Esophagus (tissue), 2 donors: Measurements from ENCODE around the gene ARIH2. TPM values are rescaled to one million over a fixed set of nuclear protein-coding genes. Genes with fewer than 3 reads are reported as not detected.
"Not testable (repeated sequence)": the region's sequence is repeated elsewhere in the genome, so short reads cannot be mapped to it uniquely, and the experiment has no call there.

ENCODE experiments used
- H3K27ac ChIP-seq, 2 donors: one replicate each; pipeline ENCODE4 v1.5.1; 2013; ENCODE audit warnings: low read depth in 2 of 2, mild to moderate bottlenecking in 2 of 2, inconsistent platforms in 1 of 2, low read length in 1 of 2, moderate library complexity in 1 of 2
- H3K27me3 ChIP-seq, 2 donors: one replicate each; pipeline ENCODE4 v1.6.1; 2013; ENCODE audit warnings: low read length in 2 of 2, control low read depth in 1 of 2, mild to moderate bottlenecking in 1 of 2; ENCODE audit not compliant: insufficient read depth in 2 of 2, control insufficient read depth in 1 of 2
- H3K36me3 ChIP-seq, 2 donors: one replicate each; pipeline ENCODE4 v1.6.1; 2013; ENCODE audit warnings: low read length in 1 of 2; ENCODE audit not compliant: control insufficient read depth in 2 of 2, insufficient read depth in 2 of 2
- H3K4me1 ChIP-seq, 2 donors: one replicate each; pipeline ENCODE4 v1.6.1; 2013; ENCODE audit warnings: low read length in 1 of 2; ENCODE audit not compliant: control insufficient read depth in 2 of 2, insufficient read depth in 2 of 2
- H3K4me3 ChIP-seq, 2 donors: one replicate each; pipeline ENCODE4 v1.5.1; 2013; ENCODE audit warnings: low read length in 2 of 2, mild to moderate bottlenecking in 2 of 2, low read depth in 1 of 2, moderate library complexity in 1 of 2
- H3K9me3 ChIP-seq, 2 donors: one replicate each; pipeline ENCODE4 v1.6.1; 2013; ENCODE audit warnings: mild to moderate bottlenecking in 2 of 2, low read depth in 1 of 2, low read length in 1 of 2, moderate library complexity in 1 of 2; ENCODE audit not compliant: control insufficient read depth in 2 of 2, insufficient read depth in 1 of 2
- WGBS, 2 donors: extraction: QIAGEN DNeasy Blood & Tissue Kit; methylation state at CpG; one replicate each; pipeline ENCODE4 v1.1.7; 2013; 5-methylcytosine and 5-hydroxymethylcytosine counted together
- polyA plus RNA-seq, 2 donors: library from polyadenylated mRNA; stranded (reverse); fragments of 200-250 nt; gene quantifications; one replicate each; pipeline ENCODE4 v1.2.3, GENCODE V29; 2013
- donor health status: healthy with polysubstance abuse.
- donor health status: Bipolar disorder and iron deficiency.

ARIH2 gene
- polyA plus RNA-seq, 2 donors: 32.8 to 36.5 TPM

DNA sequence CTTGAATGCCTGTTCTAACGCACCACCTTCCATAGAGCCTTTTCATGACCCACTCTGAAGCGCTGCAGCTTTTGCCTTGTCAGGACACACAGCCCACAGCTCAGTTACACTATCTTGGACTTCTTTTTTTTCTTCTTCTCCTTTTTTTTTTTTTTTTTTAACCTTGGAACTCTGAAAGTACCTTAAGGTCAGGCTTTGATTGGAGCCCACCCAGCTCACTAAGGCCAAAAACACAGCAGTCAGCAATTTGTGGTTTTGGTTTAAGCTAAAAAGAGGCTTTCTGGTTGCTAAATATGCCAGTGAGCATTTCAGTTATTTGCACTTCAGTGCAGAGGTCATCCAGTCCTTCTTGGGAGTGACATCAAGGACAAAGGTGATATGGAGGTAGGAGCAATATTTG lies 21.7 kb upstream of the ARIH2 start:
- Histone ChIP-seq H3K27me3 (no peaks in the 10 kb centered on the region), H3K9me3 (no peaks in the 10 kb centered on the region), H3K4me3 (no peak overlapping the region), H3K27ac (no peak overlapping the region), H3K36me3 (no peaks in the 10 kb centered on the region), H3K4me1 (peaks cover 0 to 7% of the 10 kb centered on the region in 2 donors)
- WGBS, 2 donors: 87 to 89% methylated on average over 2 of the region's 2 CpGs

DNA sequence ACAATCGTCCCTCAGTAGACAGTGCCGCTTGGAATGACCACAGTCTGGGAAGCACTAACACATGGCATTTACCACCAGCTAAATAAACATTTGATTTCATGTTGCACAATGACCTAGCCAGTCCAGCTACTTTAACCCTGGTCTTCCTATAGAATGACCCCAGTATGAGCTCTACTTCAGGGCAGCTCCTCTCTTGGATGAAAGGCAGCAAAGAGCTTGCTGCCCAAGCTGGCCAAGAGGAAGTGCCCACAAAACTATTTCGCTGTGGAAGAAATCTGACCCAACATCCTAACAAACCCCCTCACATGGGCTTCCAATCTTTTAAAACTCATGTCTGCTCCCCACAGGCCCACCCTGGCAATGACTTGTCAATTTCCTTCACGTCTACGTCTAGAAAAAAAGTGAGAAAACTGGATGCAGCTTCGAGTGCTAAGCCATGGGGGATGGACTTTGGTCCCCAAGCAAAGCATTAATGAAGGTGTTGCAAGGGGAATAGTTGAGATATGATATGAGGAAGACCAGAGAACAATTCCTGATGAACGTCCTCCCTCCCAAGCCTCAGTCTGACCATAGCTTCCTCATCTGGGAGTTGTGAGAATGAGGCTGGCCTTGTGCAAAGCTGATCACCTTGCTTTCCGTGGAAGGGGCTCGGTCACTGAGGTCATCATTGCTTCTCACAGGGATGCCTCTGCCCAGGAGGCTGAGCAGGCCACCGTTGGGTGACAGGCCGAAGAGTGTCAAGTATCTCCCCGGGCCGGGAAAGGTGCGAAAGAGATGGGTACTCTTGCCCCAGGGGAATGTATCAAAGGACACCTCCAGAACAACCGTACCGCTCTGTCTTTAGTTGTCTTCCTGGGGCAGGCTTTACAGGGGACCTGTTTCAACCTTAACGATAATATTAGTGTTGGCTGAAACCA lies 20.9 kb upstream of the ARIH2 start:
- Histone ChIP-seq H3K36me3 (no peaks in the 10 kb centered on the region), H3K4me1 (peaks cover 0 to 7% of the 10 kb centered on the region in 2 donors), H3K27ac (peak overlapping the region; percentile 56 to 88), H3K4me3 (peak overlapping the region; percentile 82 to 88), H3K27me3 (no peaks in the 10 kb centered on the region), H3K9me3 (no peaks in the 10 kb centered on the region)
- 39 to 43% methylated on average over 17 of the region's 17 CpGs for WGBS, 2 donors

- WGBS, 2 donors: 2 to 3% methylated on average over 51 to 54 of the region's 54 CpGs
- H3K9me3 ChIP-seq: no peaks in the 10 kb centered on the region
- H3K27me3 ChIP-seq: no peaks in the 10 kb centered on the region
- H3K27ac ChIP-seq: peak within 1 kb of the TSS; percentile 76 to 88
- H3K36me3 ChIP-seq: no peaks in the 10 kb centered on the region
- peaks cover 0 to 7% of the 10 kb centered on the region in 2 donors for H3K4me1 ChIP-seq
- H3K4me3 ChIP-seq: peak within 1 kb of the TSS; percentile 82 to 88
Observed at GRCh38 chr3:48898383-48899234, 20.0 kb upstream of the ARIH2 start, which contains the start of gene SLC25A20. SLC25A20 (minus strand) TSS chr3:48898882; CDS start chr3:48898794, 88 bp downstream.

DNA sequence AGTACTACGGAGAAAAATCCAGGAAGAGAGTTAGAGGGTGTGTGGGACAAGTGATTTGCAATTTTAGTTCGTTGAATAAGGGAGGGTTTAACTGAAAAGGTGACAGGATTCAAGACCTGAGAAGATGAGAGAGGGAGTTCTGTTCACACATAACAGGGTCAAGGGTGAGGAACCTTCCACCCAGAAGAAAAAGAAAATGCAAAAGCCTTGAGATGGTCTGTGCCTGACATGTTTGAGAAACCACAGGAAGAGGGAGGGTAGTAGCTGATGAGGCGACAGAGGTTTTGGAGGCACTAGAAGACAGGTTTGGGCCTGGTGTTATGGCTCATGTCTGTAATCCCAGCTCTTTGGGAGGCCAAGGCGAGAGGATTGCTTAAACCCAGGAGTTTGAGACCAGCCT lies 19.4 kb upstream of the ARIH2 start:
- peak overlapping the region; percentile 36 to 76 for H3K27ac ChIP-seq
- H3K4me3 ChIP-seq: peak overlapping the region in 1 of 2 donors; percentile 88
- no peaks in the 10 kb centered on the region for H3K36me3 ChIP-seq
- H3K9me3 ChIP-seq: no peaks in the 10 kb centered on the region
- H3K4me1 ChIP-seq: peaks cover 0 to 7% of the 10 kb centered on the region in 2 donors
- WGBS, 2 donors: 63 to 72% methylated on average over 4 of the region's 4 CpGs
- H3K27me3 ChIP-seq: no peaks in the 10 kb centered on the region

DNA sequence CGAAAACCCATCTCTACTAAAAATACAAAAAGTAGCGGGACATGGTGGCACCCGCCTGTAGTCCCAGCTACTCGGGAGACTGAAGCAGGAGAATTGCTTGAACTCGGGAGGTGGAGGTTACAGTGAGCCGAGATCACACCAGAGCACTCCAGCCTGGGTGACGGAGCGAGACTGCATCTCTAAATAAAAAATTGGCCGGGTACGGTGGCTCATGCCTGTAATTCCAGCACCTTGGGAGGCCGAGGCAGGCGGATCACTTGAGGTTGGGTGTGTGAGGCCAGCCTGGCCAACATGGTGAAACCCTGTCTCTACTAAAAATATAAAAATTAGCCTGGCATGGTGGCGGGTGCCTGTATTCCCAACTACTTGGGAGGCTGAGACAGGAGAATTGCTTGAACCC lies 11.6 kb upstream of the ARIH2 start:
- H3K27ac ChIP-seq, H3K9me3 ChIP-seq, H3K36me3 ChIP-seq, H3K4me1 ChIP-seq, H3K27me3 ChIP-seq, H3K4me3 ChIP-seq: not testable (repeated sequence)
- 95 to 96% methylated on average over 13 of the region's 13 CpGs for WGBS, 2 donors

- Histone ChIP-seq H3K27me3 (no peaks in the 10 kb centered on the region), H3K36me3 (no peaks in the 10 kb centered on the region), H3K4me1 (no peaks in the 10 kb centered on the region), H3K4me3 (no peak overlapping the region), H3K9me3 (no peaks in the 10 kb centered on the region), H3K27ac (no peak overlapping the region)
- 63 to 77% methylated on average over 1 of the region's 1 CpG for WGBS, 2 donors
Observed at GRCh38 chr3:48915296-48915695, 3.3 kb upstream of the ARIH2 start.

DNA sequence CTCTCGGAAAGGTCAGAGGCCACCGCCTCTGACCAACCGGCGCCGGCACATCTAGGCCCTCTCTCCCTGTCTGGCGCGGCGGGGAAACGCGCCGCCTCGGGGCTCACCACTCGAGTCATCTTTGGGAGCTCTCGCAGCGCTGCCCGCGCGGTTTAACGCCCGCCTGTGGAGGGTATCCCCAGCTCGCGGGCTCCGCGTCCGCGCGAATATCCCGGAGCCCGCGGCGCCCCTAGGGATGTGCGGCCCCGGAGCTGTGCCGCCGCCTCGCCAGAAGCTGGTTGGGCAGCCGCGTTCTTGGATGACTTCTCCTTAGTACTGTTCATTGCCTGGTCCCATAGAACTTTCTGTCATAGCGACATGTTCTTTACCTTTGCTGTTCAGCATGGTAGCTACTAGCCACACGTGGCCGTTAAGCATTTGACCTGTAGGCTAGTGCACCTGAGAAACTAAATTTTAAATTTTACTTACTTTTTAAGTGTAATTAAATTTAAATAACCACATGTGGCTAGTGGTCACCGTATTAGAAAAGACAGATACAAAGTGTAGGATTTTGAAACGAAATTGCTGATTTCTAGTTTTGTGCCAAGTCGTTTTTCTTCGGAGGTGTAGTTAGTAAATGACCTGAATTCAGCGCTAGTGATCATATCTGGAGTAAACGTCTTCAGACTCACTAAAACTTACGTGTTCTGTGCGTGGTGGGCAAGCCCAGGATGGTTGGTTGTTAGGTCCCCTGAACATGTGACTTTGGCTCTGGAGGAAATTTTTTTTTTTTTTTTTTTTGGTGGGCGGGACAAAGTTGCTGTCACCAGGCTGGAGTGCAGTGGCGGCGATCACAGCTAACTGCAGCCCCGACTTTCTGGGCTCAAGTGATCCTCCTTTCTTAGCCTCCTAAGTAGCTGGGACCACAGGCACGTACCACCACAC lies 835 bp downstream of the ARIH2 start:
- no peaks in the 10 kb centered on the region for H3K27me3 ChIP-seq
- H3K4me3 ChIP-seq: peak overlapping the region; percentile 73 to 92
- H3K36me3 ChIP-seq: no peaks in the 10 kb centered on the region
- 1% methylated on average over 46 to 54 of the region's 54 CpGs for WGBS, 2 donors
- no peaks in the 10 kb centered on the region for H3K9me3 ChIP-seq
- peaks cover 0 to 4% of the 10 kb centered on the region in 2 donors for H3K4me1 ChIP-seq
- H3K27ac ChIP-seq: peak overlapping the region; percentile 96 to 100

DNA sequence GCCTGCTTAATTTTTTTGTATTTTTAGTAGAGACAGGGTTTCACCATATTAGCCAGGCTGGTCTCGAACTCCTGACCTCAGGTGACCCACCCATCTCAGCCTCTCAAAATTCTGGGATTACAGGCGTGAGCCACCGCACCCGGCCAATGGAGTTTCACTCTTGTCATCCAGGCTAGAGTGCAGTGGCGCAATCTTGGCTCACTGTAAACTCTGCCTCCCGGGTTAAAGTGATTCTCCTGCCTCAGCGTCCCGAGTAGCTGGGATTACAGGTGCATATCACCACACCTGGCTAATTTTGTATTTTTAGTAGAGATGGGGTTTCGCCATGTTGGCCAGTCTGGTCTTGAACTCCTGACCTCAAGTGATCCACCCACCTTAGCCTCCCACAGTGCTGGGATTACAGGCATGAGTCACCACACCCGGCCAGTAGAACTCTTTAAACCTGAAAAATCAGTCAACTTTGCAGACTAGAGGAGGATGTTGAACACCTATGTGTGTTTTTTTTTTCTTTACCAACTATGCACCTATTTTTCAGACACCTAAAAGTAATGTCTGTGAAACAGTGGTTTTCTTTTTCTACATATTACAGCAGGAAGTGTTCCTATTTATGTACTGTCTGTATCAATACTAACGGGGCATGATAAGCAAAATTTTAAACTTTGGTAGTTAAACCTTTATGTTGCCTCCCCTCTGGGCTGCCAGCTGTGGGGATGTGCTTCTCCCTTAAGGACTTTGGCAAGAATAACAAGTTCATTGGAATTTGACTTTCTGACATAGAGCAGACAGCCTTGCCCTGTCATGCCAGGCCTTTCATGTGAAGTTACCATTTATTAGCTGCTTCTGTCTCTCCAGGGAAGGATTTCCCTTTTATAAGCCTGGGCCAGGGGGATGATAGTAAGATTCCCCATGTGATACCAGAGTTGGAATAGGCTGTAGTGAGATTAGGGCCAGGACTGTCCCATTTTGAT lies 8.1 kb downstream of the ARIH2 start:
- no peaks in the 10 kb centered on the region for H3K27me3 ChIP-seq
- 60 to 65% methylated on average over 11 of the region's 11 CpGs for WGBS, 2 donors
- no peak overlapping the region for H3K4me3 ChIP-seq
- H3K27ac ChIP-seq: peak overlapping the region; percentile 67 to 81
- H3K4me1 ChIP-seq: peaks cover 0 to 3% of the 10 kb centered on the region in 2 donors
- H3K36me3 ChIP-seq: peaks cover 3 to 5% of the 10 kb centered on the region in 2 donors
- no peaks in the 10 kb centered on the region for H3K9me3 ChIP-seq
